Uterus (tissue), 4 donors: ENCODE data around the gene SLC39A1. TPM values are rescaled to one million over a fixed set of nuclear protein-coding genes. Genes with fewer than 3 reads are reported as not detected.

Experiments used
- DNase-seq, 2 donors: peaks; one replicate each; pipeline ENCODE4 v3.0.0-alpha.2; 2019 to 2020
- H3K27ac ChIP-seq, 2 donors: fragments of 200-600 bp; sonication (generic); 1 replicate in 1 of 2; 2 replicates in 1 of 2; pipeline ENCODE4 v1.5.1; 2016 to 2018
- H3K27me3 ChIP-seq, 2 donors: fragments of 200-600 bp; sonication (generic); one replicate each; pipeline ENCODE4 v1.5.1; 2018 to 2019; ENCODE audit warnings: control low read depth in 1 of 2
- H3K36me3 ChIP-seq, 2 donors: fragments of 200-600 bp; sonication (generic); one replicate each; pipeline ENCODE4 v1.5.1; 2019; ENCODE audit warnings: control low read depth in 1 of 2
- H3K4me1 ChIP-seq, 2 donors: fragments of 200-600 bp; sonication (generic); one replicate each; pipeline ENCODE4 v1.5.1; 2018 to 2019; ENCODE audit warnings: control low read depth in 1 of 2
- H3K4me3 ChIP-seq, 2 donors: fragments of 200-600 bp; sonication (generic); 1 replicate in 1 of 2; 2 replicates in 1 of 2; pipeline ENCODE4 v1.5.1; 2018 to 2019; ENCODE audit warnings: mild to moderate bottlenecking in 1 of 2
- H3K9me3 ChIP-seq, 2 donors: fragments of 200-600 bp; sonication (generic); one replicate each; pipeline ENCODE4 v1.5.1; 2019; ENCODE audit warnings: control low read depth in 1 of 2
- POLR2A ChIP-seq, 2 donors: fragments of 450-650 bp; IDR thresholded peaks; one replicate each; pipeline ENCODE4 v1.6.1; 2016; ENCODE audit warnings: antibody characterized with exemption in 2 of 2, mild to moderate bottlenecking in 1 of 2, moderate library complexity in 1 of 2
- intact Hi-C: fragments of 100-400 bp; cut with DNase I; formaldehyde crosslinking; loops from one replicate; pipeline ENCODE4 v1.15.1; 2023; ENCODE audit warnings: low total_unique reads
- total RNA-seq, 4 donors: library from RNA; depleted of rRNA in 3 of 4; stranded (reverse); fragments of >200 nt in 3 of 4; gene quantifications; one replicate each; pipeline versions ENCODE4 v1.1.0 to v1.2.4, GENCODE V29; 2014 to 2023
- TF ChIP-seq, protein P1 (sequence below), 4 experiments: fragments of 200-600 bp in 2 of 4; fragments of 450-650 bp in 2 of 4; sonication (generic) in 2 of 4; IDR thresholded peaks; one replicate each; pipeline ENCODE4 v1.5.1; 2016 to 2019; ENCODE audit warnings: antibody characterized with exemption in 4 of 4, mild to moderate bottlenecking in 2 of 4, moderate library complexity in 1 of 4
- donor health status: DM: yes; HTN: yes; CAD: no.

Gene SLC39A1
- total RNA-seq, 4 donors from 2014 or later, result 66.3 to 96.2 (median 83.6) TPM

DNA sequence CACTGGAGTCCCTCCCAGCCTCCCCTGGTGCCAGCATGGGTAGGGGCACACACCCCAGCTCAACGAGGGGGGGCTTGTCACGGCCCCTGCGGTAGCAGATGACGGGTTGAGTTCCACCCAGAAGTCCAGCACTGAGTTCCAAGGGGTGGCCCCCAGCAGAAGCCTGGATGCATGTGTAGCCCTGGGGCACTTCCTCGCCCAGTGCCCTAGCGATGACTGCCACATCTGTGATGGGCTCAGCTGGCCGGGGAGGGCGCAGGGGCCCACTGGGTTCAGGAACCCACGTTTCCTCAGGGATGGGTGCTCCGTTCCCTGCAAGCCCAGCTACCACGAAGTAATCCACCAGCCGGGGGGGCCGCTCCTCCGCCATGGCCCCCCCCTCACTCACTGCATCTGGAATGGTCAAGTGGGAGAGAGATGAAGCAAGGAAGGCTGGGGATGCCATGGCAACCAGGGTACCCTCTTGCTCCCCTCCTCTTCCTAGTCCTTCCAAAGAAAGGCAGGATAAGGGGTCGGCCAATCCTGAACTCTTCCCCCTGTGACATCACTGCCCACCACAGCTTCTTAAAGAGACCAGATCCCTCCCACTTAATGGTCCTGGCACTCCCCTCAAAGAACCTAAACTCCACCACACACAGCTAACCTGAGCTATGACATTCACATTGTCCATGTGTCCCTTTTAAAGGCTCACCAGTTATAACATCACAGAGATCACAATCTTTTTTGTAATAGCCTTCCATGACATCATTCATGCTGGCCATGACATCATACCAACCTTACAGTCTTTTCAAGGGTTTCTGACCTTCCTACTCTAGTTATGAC, 19.1 kb downstream of the SLC39A1 start:
- intact Hi-C loops, result no loop called here

GRCh38 chr1:153942766-153943549, 20.4 kb downstream of the SLC39A1 start:
- TF ChIP-seq POLR2A (IDR thresholded peaks at IDR 0.05), result no peak
- TF ChIP-seq, protein P1, sequence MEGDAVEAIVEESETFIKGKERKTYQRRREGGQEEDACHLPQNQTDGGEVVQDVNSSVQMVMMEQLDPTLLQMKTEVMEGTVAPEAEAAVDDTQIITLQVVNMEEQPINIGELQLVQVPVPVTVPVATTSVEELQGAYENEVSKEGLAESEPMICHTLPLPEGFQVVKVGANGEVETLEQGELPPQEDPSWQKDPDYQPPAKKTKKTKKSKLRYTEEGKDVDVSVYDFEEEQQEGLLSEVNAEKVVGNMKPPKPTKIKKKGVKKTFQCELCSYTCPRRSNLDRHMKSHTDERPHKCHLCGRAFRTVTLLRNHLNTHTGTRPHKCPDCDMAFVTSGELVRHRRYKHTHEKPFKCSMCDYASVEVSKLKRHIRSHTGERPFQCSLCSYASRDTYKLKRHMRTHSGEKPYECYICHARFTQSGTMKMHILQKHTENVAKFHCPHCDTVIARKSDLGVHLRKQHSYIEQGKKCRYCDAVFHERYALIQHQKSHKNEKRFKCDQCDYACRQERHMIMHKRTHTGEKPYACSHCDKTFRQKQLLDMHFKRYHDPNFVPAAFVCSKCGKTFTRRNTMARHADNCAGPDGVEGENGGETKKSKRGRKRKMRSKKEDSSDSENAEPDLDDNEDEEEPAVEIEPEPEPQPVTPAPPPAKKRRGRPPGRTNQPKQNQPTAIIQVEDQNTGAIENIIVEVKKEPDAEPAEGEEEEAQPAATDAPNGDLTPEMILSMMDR (IDR thresholded peaks at IDR 0.05), result no peak
- Histone ChIP-seq H3K9me3 (no peaks in the 10 kb centered on the region), H3K4me3 (no peak overlapping the region), H3K27me3 (no peaks in the 10 kb centered on the region), H3K27ac (no peak overlapping the region), H3K36me3 (no peaks in the 10 kb centered on the region), H3K4me1 (peaks cover 6 to 10% of the 10 kb centered on the region in 2 donors)
- no peak for DNase-seq
- intact Hi-C loops, result no loop called here

More for the DNA sequence above, 19.1 kb downstream of the SLC39A1 start:
- Histone ChIP-seq H3K27ac (peak overlapping the region; percentile 94 to 98), H3K4me1 (peaks cover 6 to 10% of the 10 kb centered on the region in 2 donors), H3K4me3 (no peak overlapping the region), H3K27me3 (no peaks in the 10 kb centered on the region), H3K9me3 (no peaks in the 10 kb centered on the region), H3K36me3 (no peaks in the 10 kb centered on the region)
- DNase-seq, result no peak
- TF ChIP-seq, protein P1 (IDR thresholded peaks at IDR 0.05), result no peak
- TF ChIP-seq POLR2A (IDR thresholded peaks at IDR 0.05), result no peak

- H3K4me1 ChIP-seq, result peaks cover 6 to 10% of the 10 kb centered on the region in 2 donors
- no peaks in the 10 kb centered on the region for H3K9me3 ChIP-seq
- H3K36me3 ChIP-seq, result no peaks in the 10 kb centered on the region
- no peak for DNase-seq
- TF ChIP-seq, protein P1 (IDR thresholded peaks at IDR 0.05), result no peak
- TF ChIP-seq POLR2A (IDR thresholded peaks at IDR 0.05), result no peak
- no peak overlapping the region for H3K4me3 ChIP-seq
- H3K27me3 ChIP-seq, result no peaks in the 10 kb centered on the region
- intact Hi-C loops, result no loop called here
- H3K27ac ChIP-seq, result no peak overlapping the region
These were observed 21.3 kb downstream of the SLC39A1 start for GRCh38 chr1:153941826-153942725.

DNA sequence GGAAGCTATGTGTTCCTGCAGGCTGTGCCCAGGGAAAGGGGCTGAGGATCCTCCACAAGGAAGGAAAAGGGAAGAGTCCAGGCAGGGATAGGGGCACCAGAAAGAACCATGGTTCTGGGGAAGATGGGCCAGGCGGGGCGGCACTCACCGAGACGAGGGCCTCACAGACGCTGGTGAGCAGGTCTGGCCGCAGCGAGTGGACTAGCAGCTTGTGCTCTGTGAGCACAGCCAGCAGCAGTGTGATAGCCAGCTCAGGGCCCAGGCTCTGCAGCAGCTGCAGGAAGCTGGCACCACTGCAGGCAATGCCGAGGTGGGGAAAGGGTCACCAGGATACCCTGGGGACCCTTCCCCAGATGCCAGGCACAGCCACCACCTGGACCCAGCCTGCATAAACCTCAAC, 22.6 kb downstream of the SLC39A1 start:
- DNase-seq, result no peak
- H3K9me3 ChIP-seq, result no peaks in the 10 kb centered on the region
- H3K27me3 ChIP-seq, result no peaks in the 10 kb centered on the region
- peaks cover 6 to 10% of the 10 kb centered on the region in 2 donors for H3K4me1 ChIP-seq
- intact Hi-C loops, result no loop called here
- H3K4me3 ChIP-seq, result no peak overlapping the region
- no peak for TF ChIP-seq POLR2A (IDR thresholded peaks at IDR 0.05)
- TF ChIP-seq, protein P1 (IDR thresholded peaks at IDR 0.05), result no peak
- no peaks in the 10 kb centered on the region for H3K36me3 ChIP-seq
- no peak overlapping the region for H3K27ac ChIP-seq
